H9 (cell line): ENCODE data around the gene COPS4. TPM values are rescaled to one million over a fixed set of nuclear protein-coding genes. Genes with fewer than 3 reads are reported as not detected.

Source experiments
- DNase-seq: peaks from one replicate; pipeline ENCODE4 v3.0.0-alpha.2; 2017
- H2AFZ ChIP-seq: one replicate; pipeline ENCODE4 v1.6.1; 2013; ENCODE audit warnings: mild to moderate bottlenecking, low read length, control low read depth, moderate library complexity
- H2AK5ac ChIP-seq: 2 replicates; pipeline ENCODE4 v1.6.1; 2013; ENCODE audit warnings: low read length, control low read depth, mixed read lengths; ENCODE audit not compliant: insufficient read length
- H2BK120ac ChIP-seq: one replicate; pipeline ENCODE4 v1.6.1; 2013; ENCODE audit warnings: low read depth, mild to moderate bottlenecking, low read length, control low read depth, inconsistent platforms; ENCODE audit not compliant: poor library complexity, severe bottlenecking
- H2BK12ac ChIP-seq: 2 replicates; pipeline ENCODE4 v1.6.1; 2013; ENCODE audit warnings: low read length, control low read depth, mixed read lengths, low read depth; ENCODE audit not compliant: insufficient read length
- H2BK15ac ChIP-seq: 2 replicates; pipeline ENCODE4 v1.6.1; 2013; ENCODE audit warnings: low read depth, low read length, control low read depth
- H2BK20ac ChIP-seq: one replicate; pipeline ENCODE4 v1.6.1; 2013; ENCODE audit warnings: low read depth, mild to moderate bottlenecking, low read length, control low read depth, inconsistent platforms; ENCODE audit not compliant: poor library complexity, severe bottlenecking
- H2BK5ac ChIP-seq: 2 replicates; pipeline ENCODE4 v1.6.1; 2013; ENCODE audit warnings: low read length, control low read depth, mixed read lengths; ENCODE audit not compliant: insufficient read length
- H3K14ac ChIP-seq: 2 replicates; pipeline ENCODE4 v1.6.1; 2013; ENCODE audit warnings: low read length, control low read depth; ENCODE audit not compliant: insufficient read depth
- H3K18ac ChIP-seq: 2 replicates; pipeline ENCODE4 v1.6.1; 2013; ENCODE audit warnings: low read depth, mild to moderate bottlenecking, mixed read lengths, low read length, control low read depth; ENCODE audit not compliant: insufficient read length
- H3K23ac ChIP-seq: 2 replicates; pipeline ENCODE4 v1.6.1; 2013; ENCODE audit warnings: low read length, control low read depth, mixed read lengths, low read depth; ENCODE audit not compliant: insufficient read length
- H3K23me2 ChIP-seq: 2 replicates; pipeline ENCODE4 v1.6.1; 2013; ENCODE audit warnings: low read depth, mild to moderate bottlenecking, mixed read lengths, low read length, control low read depth; ENCODE audit not compliant: insufficient read length, poor library complexity, severe bottlenecking
- H3K27ac ChIP-seq: 2 replicates; pipeline ENCODE4 v1.5.1; 2013; ENCODE audit warnings: low read length, control low read depth, mixed read lengths, low read depth; ENCODE audit not compliant: insufficient read length
- H3K27me3 ChIP-seq: 2 replicates; pipeline ENCODE4 v1.6.1; 2013; ENCODE audit warnings: low read length, control low read depth, inconsistent platforms; ENCODE audit not compliant: insufficient read depth
- H3K4ac ChIP-seq: 2 replicates; pipeline ENCODE4 v1.6.1; 2013; ENCODE audit warnings: low read depth, mild to moderate bottlenecking, control low read depth, inconsistent platforms, low read length, moderate library complexity
- H3K4me1 ChIP-seq: 2 replicates; pipeline ENCODE4 v1.6.1; 2013; ENCODE audit warnings: low read length, control low read depth, inconsistent platforms; ENCODE audit not compliant: insufficient read depth
- H3K4me2 ChIP-seq: 2 replicates; pipeline ENCODE4 v1.6.1; 2013; ENCODE audit warnings: low read length, control low read depth, mixed read lengths; ENCODE audit not compliant: insufficient read length, insufficient read depth
- H3K56ac ChIP-seq: 2 replicates; pipeline ENCODE4 v1.6.1; 2013; ENCODE audit warnings: low read depth, mild to moderate bottlenecking, mixed read lengths, low read length, control low read depth; ENCODE audit not compliant: insufficient read length
- H3K79me1 ChIP-seq: 2 replicates; pipeline ENCODE4 v1.6.1; 2013; ENCODE audit warnings: low read depth, mild to moderate bottlenecking, moderate library complexity, low read length, control low read depth, inconsistent platforms; ENCODE audit not compliant: insufficient read depth, poor library complexity, severe bottlenecking
- H3K79me2 ChIP-seq: 2 replicates; pipeline ENCODE4 v1.6.1; 2013; ENCODE audit warnings: low read length, control low read depth, inconsistent platforms; ENCODE audit not compliant: insufficient read depth
- H3K9ac ChIP-seq: 2 replicates; pipeline ENCODE4 v1.6.1; 2013; ENCODE audit warnings: low read length, control low read depth, mixed read lengths; ENCODE audit not compliant: insufficient read length; ENCODE audit errors: extremely low read depth
- H3K9me3 ChIP-seq: one replicate; pipeline ENCODE4 v1.6.1; 2013; ENCODE audit warnings: low read depth, low read length, inconsistent platforms; ENCODE audit not compliant: control insufficient read depth
- H3T11ph ChIP-seq: one replicate; pipeline ENCODE4 v1.6.1; 2013; ENCODE audit warnings: mild to moderate bottlenecking, low read length, control low read depth, inconsistent platforms
- H4K20me1 ChIP-seq: one replicate; pipeline ENCODE4 v1.6.1; 2013; ENCODE audit not compliant: control insufficient read depth, insufficient read length, insufficient read depth
- H4K5ac ChIP-seq: 2 replicates; pipeline ENCODE4 v1.6.1; 2013; ENCODE audit warnings: low read depth, mild to moderate bottlenecking, mixed read lengths, low read length, control low read depth; ENCODE audit not compliant: insufficient read length
- H4K8ac ChIP-seq: replicated peaks from 2 replicates; pipeline ENCODE4 v1.6.1; 2013; ENCODE audit warnings: low read length, control low read depth, mixed read lengths, low read depth; ENCODE audit not compliant: insufficient read length
- H4K91ac ChIP-seq: 2 replicates; pipeline ENCODE4 v1.6.1; 2013; ENCODE audit warnings: low read depth, mild to moderate bottlenecking, moderate library complexity, mixed read lengths, low read length, control low read depth; ENCODE audit not compliant: insufficient read length
- H3K27ac Mint-ChIP-seq, 3 experiments: 2 replicates in 2 of 3; 3 replicates in 1 of 3; pipeline ENCODE4 v1.8.0; 2020 to 2021; ENCODE audit warnings: mixed read lengths in 3 of 3, mild to moderate bottlenecking in 1 of 3, moderate library complexity in 1 of 3
- H3K27me3 Mint-ChIP-seq: 2 replicates; pipeline ENCODE4 v1.8.0; 2021; ENCODE audit warnings: low read depth, mild to moderate bottlenecking, moderate library complexity, mixed read lengths
- H3K36me3 Mint-ChIP-seq, 3 experiments: 2 replicates in 2 of 3; 3 replicates in 1 of 3; pipeline ENCODE4 v1.8.0; 2020 to 2021; ENCODE audit warnings: low read depth in 3 of 3, mixed read lengths in 3 of 3; ENCODE audit not compliant: insufficient read depth in 1 of 3
- H3K4me1 Mint-ChIP-seq, 2 experiments: 2 replicates each; pipeline ENCODE4 v1.8.0; 2020; ENCODE audit warnings: mixed read lengths in 2 of 2
- H3K4me3 Mint-ChIP-seq, 2 experiments: 2 replicates in 1 of 2; 3 replicates in 1 of 2; pipeline ENCODE4 v1.8.0; 2020 to 2021; ENCODE audit warnings: mild to moderate bottlenecking in 2 of 2, mixed read lengths in 2 of 2, moderate library complexity in 1 of 2
- H3K9me3 Mint-ChIP-seq, 2 experiments: 2 replicates in 1 of 2; 3 replicates in 1 of 2; pipeline ENCODE4 v1.8.0; 2020; ENCODE audit warnings: mild to moderate bottlenecking in 2 of 2, mixed read lengths in 2 of 2, moderate library complexity in 1 of 2
- WGBS: extraction: QIAGEN DNeasy Blood & Tissue Kit; methylation state at CpG from one replicate; pipeline ENCODE4 v1.1.7; 2013; ENCODE audit warnings: missing lambda C conversion rate, low lambda C conversion rate, mixed read lengths; ENCODE audit not compliant: insufficient read length; ENCODE audit errors: extremely low coverage; 5-methylcytosine and 5-hydroxymethylcytosine counted together
- total RNA-seq: library from RNA; stranded (reverse); gene quantifications from 2 replicates; pipeline ENCODE4 v1.2.1, GENCODE V29; 2021
- TF ChIP-seq, protein P1 (sequence below): fragments of 200-600 bp; sonication (generic); conservative IDR thresholded peaks from 3 replicates; pipeline ENCODE4 v1.8.0; 2021; ENCODE audit warnings: antibody characterized with exemption, mild to moderate bottlenecking

COPS4 gene
- total RNA-seq, 1 experiment from 2014 or later, result 39.9 TPM

DNA sequence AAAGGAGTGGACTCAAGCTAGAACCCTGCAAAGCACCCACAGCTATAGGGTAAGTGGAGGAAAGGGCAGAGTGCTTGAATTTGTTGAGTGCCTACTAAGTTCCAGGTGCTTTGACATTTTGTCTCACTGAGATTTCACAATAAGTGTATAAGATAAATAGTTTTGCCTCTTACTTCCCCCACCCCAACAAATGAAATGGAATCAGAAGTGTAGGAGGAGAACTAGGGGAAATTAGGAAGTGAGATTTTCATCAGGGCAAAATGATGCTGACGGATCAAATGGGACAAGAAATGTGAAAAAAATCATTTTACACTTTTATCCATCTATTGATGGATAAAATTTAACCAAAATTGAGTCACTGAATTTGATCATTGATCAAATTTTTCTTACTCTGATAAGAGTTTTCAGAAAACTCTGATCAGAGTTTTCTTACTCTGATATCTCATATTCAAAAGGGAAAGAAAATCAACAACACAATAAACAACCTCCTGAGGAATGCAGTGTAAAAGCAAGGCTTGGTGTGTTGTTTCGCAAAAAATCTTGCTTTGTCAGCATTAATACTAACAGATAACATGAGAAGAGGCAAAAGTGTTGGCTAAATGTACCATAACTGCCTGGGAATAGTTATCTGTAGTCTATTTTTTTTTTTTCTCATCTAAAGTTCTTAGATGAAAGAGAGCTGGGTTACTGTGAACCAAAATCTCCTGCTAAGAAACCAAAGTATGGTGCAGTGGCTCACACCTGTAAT, 54.6 kb downstream of the COPS4 start:
- H3K23me2 ChIP-seq, result no peaks in the 10 kb centered on the region
- H2AK5ac ChIP-seq, result no peak overlapping the region
- H3K27ac ChIP-seq, result no peak overlapping the region
- no peak overlapping the region for H3T11ph ChIP-seq
- no peak overlapping the region for H3K18ac ChIP-seq
- TF ChIP-seq, protein P1, sequence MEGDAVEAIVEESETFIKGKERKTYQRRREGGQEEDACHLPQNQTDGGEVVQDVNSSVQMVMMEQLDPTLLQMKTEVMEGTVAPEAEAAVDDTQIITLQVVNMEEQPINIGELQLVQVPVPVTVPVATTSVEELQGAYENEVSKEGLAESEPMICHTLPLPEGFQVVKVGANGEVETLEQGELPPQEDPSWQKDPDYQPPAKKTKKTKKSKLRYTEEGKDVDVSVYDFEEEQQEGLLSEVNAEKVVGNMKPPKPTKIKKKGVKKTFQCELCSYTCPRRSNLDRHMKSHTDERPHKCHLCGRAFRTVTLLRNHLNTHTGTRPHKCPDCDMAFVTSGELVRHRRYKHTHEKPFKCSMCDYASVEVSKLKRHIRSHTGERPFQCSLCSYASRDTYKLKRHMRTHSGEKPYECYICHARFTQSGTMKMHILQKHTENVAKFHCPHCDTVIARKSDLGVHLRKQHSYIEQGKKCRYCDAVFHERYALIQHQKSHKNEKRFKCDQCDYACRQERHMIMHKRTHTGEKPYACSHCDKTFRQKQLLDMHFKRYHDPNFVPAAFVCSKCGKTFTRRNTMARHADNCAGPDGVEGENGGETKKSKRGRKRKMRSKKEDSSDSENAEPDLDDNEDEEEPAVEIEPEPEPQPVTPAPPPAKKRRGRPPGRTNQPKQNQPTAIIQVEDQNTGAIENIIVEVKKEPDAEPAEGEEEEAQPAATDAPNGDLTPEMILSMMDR, result no peak
- H3K79me2 ChIP-seq, result no peaks in the 10 kb centered on the region
- no peak overlapping the region for H4K5ac ChIP-seq
- peaks cover 4% of the 10 kb centered on the region in 2 experiments; a peak in 1 of 4 replicates for H3K4me1 Mint-ChIP-seq
- no peaks in the 10 kb centered on the region for H3K9me3 Mint-ChIP-seq
- no peak overlapping the region for H2BK20ac ChIP-seq
- H3K27ac Mint-ChIP-seq, result no peak overlapping the region
- H3K4ac ChIP-seq, result no peak overlapping the region
- no peaks in the 10 kb centered on the region for H3K79me1 ChIP-seq
- no peaks in the 10 kb centered on the region for H4K20me1 ChIP-seq
- no peak overlapping the region for H3K14ac ChIP-seq
- no peak overlapping the region for H2AFZ ChIP-seq
- no CpG with 5 or more reads among the region's 2 CpGs for WGBS
- no peak overlapping the region for H2BK5ac ChIP-seq
- H3K4me1 ChIP-seq, result no peaks in the 10 kb centered on the region
- no peak overlapping the region for H3K9ac ChIP-seq
- H3K4me3 Mint-ChIP-seq, result no peak overlapping the region
- no peak overlapping the region for H4K8ac ChIP-seq
- no peak overlapping the region for H3K56ac ChIP-seq
- no peaks in the 10 kb centered on the region; a peak in 1 of 7 replicates for H3K36me3 Mint-ChIP-seq
- H3K9me3 ChIP-seq, result no peaks in the 10 kb centered on the region
- no peak overlapping the region for H3K4me2 ChIP-seq
- H2BK12ac ChIP-seq, result no peak overlapping the region
- no peaks in the 10 kb centered on the region for H3K27me3 Mint-ChIP-seq
- DNase-seq, result no peak
- no peak overlapping the region for H3K23ac ChIP-seq
- no peaks in the 10 kb centered on the region for H3K27me3 ChIP-seq
- no peak overlapping the region for H2BK120ac ChIP-seq
- H4K91ac ChIP-seq, result no peak overlapping the region
- no peak overlapping the region for H2BK15ac ChIP-seq
